Panc1 (cell line): Measurements from ENCODE around the gene ERC2.

ENCODE experiments used
- POLR2AphosphoS5 ChIP-seq: IDR thresholded peaks from 2 replicates; pipeline ENCODE4 v1.6.1; 2012; ENCODE audit warnings: mild to moderate bottlenecking, low read depth, low read length, moderate library complexity
- TCF7L2 ChIP-seq: IDR thresholded peaks from 2 replicates; pipeline ENCODE4 v1.6.1; 2011; ENCODE audit warnings: mild to moderate bottlenecking, low read depth, low read length, inconsistent platforms
- TF ChIP-seq, protein P1 (sequence below): fragments of 450-650 bp; IDR thresholded peaks from 2 replicates; pipeline ENCODE4 v1.5.1; 2017; ENCODE audit warnings: mild to moderate bottlenecking
- TF ChIP-seq, protein P2 (sequence below), 2 experiments: IDR thresholded peaks; 2 replicates each; pipeline ENCODE4 v1.6.1; 2011 to 2012; ENCODE audit warnings: low read depth in 2 of 2, control low read depth in 1 of 2, low read length in 1 of 2, mild to moderate bottlenecking in 1 of 2, moderate library complexity in 1 of 2; ENCODE audit not compliant: insufficient read depth in 1 of 2

DNA sequence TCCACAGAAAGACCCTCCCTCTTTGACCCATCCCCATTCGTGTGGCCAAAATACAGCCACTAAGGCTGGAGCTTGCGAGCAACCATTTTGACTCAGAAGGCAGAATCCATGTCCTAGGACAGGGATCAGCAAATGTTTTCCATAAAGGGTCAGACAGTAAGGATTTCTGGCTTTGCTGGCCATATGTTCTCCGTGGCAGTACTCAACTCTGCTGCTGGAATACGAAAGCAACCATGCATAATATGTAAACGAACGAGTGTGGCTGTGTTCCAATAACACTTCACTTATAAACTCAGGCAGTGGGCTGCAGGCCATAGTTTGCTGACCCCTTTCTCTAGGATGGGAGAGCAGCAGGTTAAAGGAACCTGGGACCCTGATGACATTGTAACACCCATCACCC is 903.5 kb downstream of the ERC2 start:
- TF ChIP-seq POLR2AphosphoS5 (no peak), TCF7L2 (no peak)
- TF ChIP-seq, protein P1, sequence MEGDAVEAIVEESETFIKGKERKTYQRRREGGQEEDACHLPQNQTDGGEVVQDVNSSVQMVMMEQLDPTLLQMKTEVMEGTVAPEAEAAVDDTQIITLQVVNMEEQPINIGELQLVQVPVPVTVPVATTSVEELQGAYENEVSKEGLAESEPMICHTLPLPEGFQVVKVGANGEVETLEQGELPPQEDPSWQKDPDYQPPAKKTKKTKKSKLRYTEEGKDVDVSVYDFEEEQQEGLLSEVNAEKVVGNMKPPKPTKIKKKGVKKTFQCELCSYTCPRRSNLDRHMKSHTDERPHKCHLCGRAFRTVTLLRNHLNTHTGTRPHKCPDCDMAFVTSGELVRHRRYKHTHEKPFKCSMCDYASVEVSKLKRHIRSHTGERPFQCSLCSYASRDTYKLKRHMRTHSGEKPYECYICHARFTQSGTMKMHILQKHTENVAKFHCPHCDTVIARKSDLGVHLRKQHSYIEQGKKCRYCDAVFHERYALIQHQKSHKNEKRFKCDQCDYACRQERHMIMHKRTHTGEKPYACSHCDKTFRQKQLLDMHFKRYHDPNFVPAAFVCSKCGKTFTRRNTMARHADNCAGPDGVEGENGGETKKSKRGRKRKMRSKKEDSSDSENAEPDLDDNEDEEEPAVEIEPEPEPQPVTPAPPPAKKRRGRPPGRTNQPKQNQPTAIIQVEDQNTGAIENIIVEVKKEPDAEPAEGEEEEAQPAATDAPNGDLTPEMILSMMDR = no peak
- TF ChIP-seq, protein P2, sequence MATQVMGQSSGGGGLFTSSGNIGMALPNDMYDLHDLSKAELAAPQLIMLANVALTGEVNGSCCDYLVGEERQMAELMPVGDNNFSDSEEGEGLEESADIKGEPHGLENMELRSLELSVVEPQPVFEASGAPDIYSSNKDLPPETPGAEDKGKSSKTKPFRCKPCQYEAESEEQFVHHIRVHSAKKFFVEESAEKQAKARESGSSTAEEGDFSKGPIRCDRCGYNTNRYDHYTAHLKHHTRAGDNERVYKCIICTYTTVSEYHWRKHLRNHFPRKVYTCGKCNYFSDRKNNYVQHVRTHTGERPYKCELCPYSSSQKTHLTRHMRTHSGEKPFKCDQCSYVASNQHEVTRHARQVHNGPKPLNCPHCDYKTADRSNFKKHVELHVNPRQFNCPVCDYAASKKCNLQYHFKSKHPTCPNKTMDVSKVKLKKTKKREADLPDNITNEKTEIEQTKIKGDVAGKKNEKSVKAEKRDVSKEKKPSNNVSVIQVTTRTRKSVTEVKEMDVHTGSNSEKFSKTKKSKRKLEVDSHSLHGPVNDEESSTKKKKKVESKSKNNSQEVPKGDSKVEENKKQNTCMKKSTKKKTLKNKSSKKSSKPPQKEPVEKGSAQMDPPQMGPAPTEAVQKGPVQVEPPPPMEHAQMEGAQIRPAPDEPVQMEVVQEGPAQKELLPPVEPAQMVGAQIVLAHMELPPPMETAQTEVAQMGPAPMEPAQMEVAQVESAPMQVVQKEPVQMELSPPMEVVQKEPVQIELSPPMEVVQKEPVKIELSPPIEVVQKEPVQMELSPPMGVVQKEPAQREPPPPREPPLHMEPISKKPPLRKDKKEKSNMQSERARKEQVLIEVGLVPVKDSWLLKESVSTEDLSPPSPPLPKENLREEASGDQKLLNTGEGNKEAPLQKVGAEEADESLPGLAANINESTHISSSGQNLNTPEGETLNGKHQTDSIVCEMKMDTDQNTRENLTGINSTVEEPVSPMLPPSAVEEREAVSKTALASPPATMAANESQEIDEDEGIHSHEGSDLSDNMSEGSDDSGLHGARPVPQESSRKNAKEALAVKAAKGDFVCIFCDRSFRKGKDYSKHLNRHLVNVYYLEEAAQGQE (IDR thresholded peaks at IDR 0.05; ENCODE audit: insufficient read depth in 1 of 2, low read depth in 2 of 2, low read length in 1 of 2) = no peak
